ENCODE results near the gene OPRD1.
"Not testable (repeated sequence)": the region's sequence is repeated elsewhere in the genome, so short reads cannot be mapped to it uniquely, and the experiment has no call there.

Gene OPRD1

GRCh38 chr1:28847207-28847606 is 35.2 kb downstream of the OPRD1 start:
- DNase-seq: not testable (repeated sequence)

- no peak for DNase-seq
Observed at GRCh38 chr1:28848416-28848815, 36.4 kb downstream of the OPRD1 start.

GRCh38 chr1:28853093-28853742 is 41.2 kb downstream of the OPRD1 start:
- DNase-seq: no peak

- DNase-seq: not testable (repeated sequence)
Observed at GRCh38 chr1:28854406-28854805, 42.4 kb downstream of the OPRD1 start.

- DNase-seq: no peak
Observed at GRCh38 chr1:28855046-28855445, 43.1 kb downstream of the OPRD1 start.

- no peak for DNase-seq
Observed at GRCh38 chr1:28855469-28855951, 43.5 kb downstream of the OPRD1 start.

GRCh38 chr1:28855969-28856368 is 44.0 kb downstream of the OPRD1 start:
- DNase-seq: no peak

GRCh38 chr1:28860332-28861073 is 48.5 kb downstream of the OPRD1 start:
- DNase-seq: peak; percentile 32

GRCh38 chr1:28862571-28863403 is 50.8 kb downstream of the OPRD1 start:
- DNase-seq: no peak

- no peak for DNase-seq
Observed at GRCh38 chr1:28864695-28865094, 52.7 kb downstream of the OPRD1 start.

- DNase-seq: no peak
Observed at GRCh38 chr1:28865997-28866650, 54.2 kb downstream of the OPRD1 start.

- DNase-seq: no peak
Observed at GRCh38 chr1:28867850-28868249, 55.9 kb downstream of the OPRD1 start.

- no peak for DNase-seq
Observed at GRCh38 chr1:28869952-28870351, 58.0 kb downstream of the OPRD1 start.

- DNase-seq: no peak
Observed at GRCh38 chr1:28871631-28872401, 59.8 kb downstream of the OPRD1 start.

GRCh38 chr1:28875134-28875533 is 63.2 kb downstream of the OPRD1 start:
- not testable (repeated sequence) for DNase-seq

GRCh38 chr1:28877132-28877781 is 65.3 kb downstream of the OPRD1 start:
- peak; percentile 57 for DNase-seq

- DNase-seq: no peak
Observed at GRCh38 chr1:28878796-28879195, 66.8 kb downstream of the OPRD1 start.

GRCh38 chr1:28882009-28882628 is 70.1 kb downstream of the OPRD1 start:
- DNase-seq: peak; percentile 84

- no peak for DNase-seq
Observed at GRCh38 chr1:28883242-28883616, 71.3 kb downstream of the OPRD1 start.

- DNase-seq: no peak
Observed at GRCh38 chr1:28885472-28885877, 73.5 kb downstream of the OPRD1 start.
